ENCODE data around the gene NMU.
"Not testable (repeated sequence)": the region's sequence is repeated elsewhere in the genome, so short reads cannot be mapped to it uniquely, and the experiment has no call there.

- not testable (repeated sequence) for TF ChIP-seq CTCF (IDR thresholded peaks at IDR 0.05); USF2 (IDR thresholded peaks at IDR 0.05; ENCODE audit: borderline replicate concordance, low read depth, low read length); POLR2AphosphoS5 (IDR thresholded peaks at IDR 0.05; ENCODE audit: low read depth, low read length); MEF2A (IDR thresholded peaks at IDR 0.05; ENCODE audit: borderline replicate concordance, low read depth); MAX (IDR thresholded peaks at IDR 0.05; ENCODE audit: low read depth); IRF3 (IDR thresholded peaks at IDR 0.05; ENCODE audit: low read depth, low read length); ZBTB33 (IDR thresholded peaks at IDR 0.05; ENCODE audit: borderline replicate concordance, low read depth); EZH2phosphoT487 (IDR thresholded peaks at IDR 0.05; ENCODE audit: borderline replicate concordance, low read depth); YY1 (IDR thresholded peaks at IDR 0.05; ENCODE audit: low read depth); SMC3 (IDR thresholded peaks at IDR 0.05; ENCODE audit: low read depth, low read length); RFX5 (IDR thresholded peaks at IDR 0.05; ENCODE audit: low read length); TAF1 (IDR thresholded peaks at IDR 0.05; ENCODE audit: borderline replicate concordance, low read depth, low read length); GABPA (IDR thresholded peaks at IDR 0.05; ENCODE audit: low read depth); PBX3 (IDR thresholded peaks at IDR 0.05)
Observed at GRCh38 chr4:55682797-55683196, 46.7 kb upstream of the NMU start.
